AG10803 (cell line): ENCODE data around the gene SCRN1.
A peak's percentile ranks its signal among the peaks of the same experiment; 100 is the strongest.

Experiments
- DNase-seq: peaks from one replicate; pipeline ENCODE4 v3.0.0; 2010; ENCODE audit warnings: low read depth
- H3K4me3 ChIP-seq: 2 replicates; pipeline ENCODE4 v1.5.1; 2011; ENCODE audit warnings: mild to moderate bottlenecking, low read length, control low read depth
- CTCF ChIP-seq: conservative IDR thresholded peaks from 2 replicates; pipeline ENCODE4 v1.5.1; 2011; ENCODE audit warnings: mild to moderate bottlenecking, low read length, control low read depth, inconsistent platforms

The SCRN1 gene

GRCh38 chr7:30022991-30023390, 33.4 kb upstream of the SCRN1 start:
- no peak overlapping the region for H3K4me3 ChIP-seq
- no peak for TF ChIP-seq CTCF
- no peak for DNase-seq

GRCh38 chr7:30020535-30020934, 30.9 kb upstream of the SCRN1 start:
- no peak overlapping the region for H3K4me3 ChIP-seq
- no peak for TF ChIP-seq CTCF
- no peak for DNase-seq

- TF ChIP-seq CTCF, result no peak
- DNase-seq, result no peak
- no peak overlapping the region for H3K4me3 ChIP-seq
Measured at GRCh38 chr7:30019960-30020359, 30.4 kb upstream of the SCRN1 start.

- H3K4me3 ChIP-seq, result no peak overlapping the region
- DNase-seq, result no peak
- TF ChIP-seq CTCF, result peak; percentile 38; the same call in 1 of the 2 replicates
Measured at GRCh38 chr7:30019387-30019786, 29.8 kb upstream of the SCRN1 start.

GRCh38 chr7:30018451-30018850, 28.9 kb upstream of the SCRN1 start:
- TF ChIP-seq CTCF, result no peak
- no peak overlapping the region for H3K4me3 ChIP-seq
- DNase-seq, result no peak

GRCh38 chr7:30012757-30013156, 23.2 kb upstream of the SCRN1 start:
- DNase-seq, result no peak
- no peak for TF ChIP-seq CTCF
- no peak overlapping the region for H3K4me3 ChIP-seq

GRCh38 chr7:30010021-30010420, 20.4 kb upstream of the SCRN1 start:
- no peak overlapping the region for H3K4me3 ChIP-seq
- TF ChIP-seq CTCF, result no peak
- DNase-seq, result no peak
